Suppressor macrophage (primary cell): ENCODE measurements around the gene MDM1.
A peak's percentile ranks its signal among the peaks of the same experiment; 100 is the strongest.

Experiments
- DNase-seq, 4 experiments: peaks; one replicate each; pipeline ENCODE4 v3.0.0-alpha.2; 2020 to 2022

Gene MDM1

DNA sequence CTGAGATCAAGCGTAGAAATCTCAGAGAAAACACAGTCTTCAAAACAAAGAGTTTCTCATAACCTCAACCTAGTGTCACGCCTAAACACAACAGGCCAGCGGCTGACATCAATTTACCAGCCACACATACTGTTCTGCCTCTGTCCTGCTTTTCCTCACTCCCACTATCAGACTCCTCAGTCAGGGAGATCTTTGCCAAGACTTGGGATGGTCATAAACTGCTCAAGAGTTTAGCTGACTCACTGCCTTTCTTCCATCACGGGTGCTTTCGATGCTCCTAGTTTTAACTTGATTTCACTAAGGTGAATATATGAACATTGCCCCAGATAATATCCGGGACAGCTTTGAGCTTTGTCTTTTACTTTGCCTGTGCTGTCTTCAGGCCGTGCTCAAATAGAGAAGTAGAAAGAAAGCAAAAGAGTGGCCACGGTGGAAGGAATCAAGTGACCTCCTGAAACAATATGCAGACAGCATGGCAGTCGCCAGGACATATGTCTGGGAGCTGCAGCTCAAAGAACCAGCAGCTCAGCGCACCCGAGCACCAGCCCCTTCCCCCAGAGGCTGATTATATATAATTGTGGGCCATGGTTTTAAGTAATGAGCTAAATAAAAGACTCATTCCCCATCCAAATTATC is 12.1 kb downstream of the MDM1 start:
- DNase-seq = no peak

DNA sequence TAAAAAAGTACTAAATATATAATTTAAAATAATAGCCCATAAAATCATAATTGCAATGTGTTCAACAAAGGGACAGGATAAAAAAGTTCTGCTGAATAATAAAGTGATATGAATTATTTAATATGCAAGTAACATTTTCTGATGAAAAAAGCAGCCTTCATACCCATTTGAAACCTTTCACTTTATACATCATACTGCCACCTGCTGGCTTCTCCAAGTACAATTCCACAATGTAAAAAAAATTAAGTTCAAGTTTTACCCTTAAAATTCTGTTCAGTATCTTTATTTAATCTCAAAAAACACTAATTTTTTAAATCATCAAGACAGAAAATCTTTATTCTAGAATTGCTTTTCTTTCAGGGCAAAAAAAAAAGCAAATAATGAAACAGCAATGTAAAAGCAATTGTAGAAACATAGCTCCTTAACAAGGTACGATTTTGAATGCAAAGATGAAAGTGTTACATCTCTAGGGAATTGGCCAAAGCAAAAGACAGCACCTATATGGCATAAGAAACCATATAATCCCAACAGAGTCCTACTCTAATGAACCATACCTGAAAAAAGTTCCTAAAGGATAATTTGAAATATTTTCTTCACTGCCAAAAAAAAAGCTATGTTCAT is 15.0 kb downstream of the MDM1 start:
- DNase-seq = peak; percentile 15 to 82 (median 72)

DNA sequence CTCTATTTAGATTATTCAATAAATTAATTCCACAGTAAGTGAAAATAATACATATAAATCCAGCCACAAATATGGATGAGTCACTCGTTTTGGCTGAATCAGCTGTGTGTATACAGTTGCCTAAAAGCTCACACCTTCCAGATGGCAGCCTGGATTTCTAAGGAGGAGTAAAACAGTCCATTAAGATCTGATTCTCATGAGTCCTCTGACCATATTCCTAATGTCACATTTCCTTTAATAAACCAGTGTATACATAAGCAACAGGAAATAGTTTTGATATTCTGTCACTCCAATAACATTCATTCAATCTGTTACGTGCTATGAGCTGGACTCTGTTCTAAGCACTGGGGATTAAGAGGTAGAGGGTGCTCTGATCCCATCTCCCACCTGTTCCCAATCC is 21.8 kb downstream of the MDM1 start:
- DNase-seq = no peak

DNA sequence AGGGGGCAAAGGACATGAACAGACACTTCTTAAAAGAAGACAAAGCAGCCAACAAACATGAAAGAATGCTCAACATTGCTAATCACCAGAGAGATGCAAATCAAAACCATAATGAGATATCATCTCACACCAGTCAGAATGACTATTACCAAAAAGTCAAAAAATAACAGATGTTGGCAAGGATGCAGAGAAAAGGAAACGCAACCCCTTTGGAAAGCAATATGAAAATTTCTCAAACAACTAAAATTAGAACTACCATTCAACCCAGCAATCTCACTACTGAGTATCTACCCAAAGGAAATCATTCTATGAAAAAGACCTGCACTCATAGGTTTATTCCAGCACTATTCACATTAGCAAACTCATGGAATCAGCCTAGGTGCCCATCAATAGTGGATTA is 25.6 kb downstream of the MDM1 start:
- DNase-seq = no peak

DNA sequence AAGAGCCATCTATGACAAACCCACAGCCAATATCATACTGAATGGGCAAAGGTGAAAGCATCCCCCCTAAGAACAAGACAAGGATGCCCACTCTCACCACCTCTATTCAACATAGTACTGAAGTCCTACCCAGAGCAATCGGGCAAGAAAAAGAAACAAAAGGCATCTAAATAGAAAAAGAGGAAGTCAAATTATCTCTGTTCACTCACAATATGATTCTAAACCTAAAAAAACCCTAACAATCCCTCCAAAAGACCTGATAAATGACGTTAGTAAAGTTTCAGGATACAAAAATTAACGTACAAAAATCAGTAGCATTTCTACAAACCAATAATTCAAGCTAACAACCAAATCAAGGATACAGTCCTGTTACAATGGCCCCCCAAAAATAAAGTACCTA is 26.9 kb downstream of the MDM1 start:
- no peak for DNase-seq

DNA sequence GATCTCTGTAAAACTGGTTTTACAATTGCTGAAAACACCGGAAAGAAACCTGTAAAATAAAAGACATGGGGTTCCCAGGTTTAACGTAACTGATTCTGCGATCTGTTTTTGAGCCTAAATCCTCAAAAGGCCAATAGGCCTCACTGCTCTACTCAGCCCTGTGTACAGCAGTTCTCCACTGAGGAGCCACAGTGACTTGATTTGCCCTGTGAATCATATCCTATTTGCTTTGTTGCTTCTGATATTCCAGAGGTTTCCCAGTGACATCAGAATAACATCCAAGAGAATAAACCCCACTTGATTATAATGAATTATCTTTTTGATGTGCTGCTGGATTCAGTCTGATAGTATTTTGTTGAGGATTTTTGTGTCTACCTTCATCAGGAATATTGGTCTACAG is 27.5 kb downstream of the MDM1 start:
- no peak for DNase-seq

DNA sequence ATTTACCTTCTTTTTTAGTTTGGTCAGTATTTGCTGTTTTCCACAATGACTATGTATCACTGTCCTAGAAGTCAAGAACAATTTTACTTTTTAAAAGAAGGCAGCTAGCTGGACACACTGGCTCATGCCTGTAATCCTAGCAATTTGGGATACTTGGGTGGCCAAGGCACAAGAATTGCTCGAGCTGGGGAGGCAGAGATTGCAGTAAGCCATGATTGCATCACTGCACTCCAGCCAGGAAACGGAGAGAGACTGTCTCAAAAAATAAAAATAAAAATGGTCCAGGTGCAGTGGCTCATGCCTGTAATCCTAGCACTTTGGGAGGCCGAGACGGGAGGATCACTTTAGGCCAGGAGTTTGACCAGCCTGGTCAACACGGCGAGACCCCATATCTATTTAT is 28.3 kb downstream of the MDM1 start:
- DNase-seq = no peak

DNA sequence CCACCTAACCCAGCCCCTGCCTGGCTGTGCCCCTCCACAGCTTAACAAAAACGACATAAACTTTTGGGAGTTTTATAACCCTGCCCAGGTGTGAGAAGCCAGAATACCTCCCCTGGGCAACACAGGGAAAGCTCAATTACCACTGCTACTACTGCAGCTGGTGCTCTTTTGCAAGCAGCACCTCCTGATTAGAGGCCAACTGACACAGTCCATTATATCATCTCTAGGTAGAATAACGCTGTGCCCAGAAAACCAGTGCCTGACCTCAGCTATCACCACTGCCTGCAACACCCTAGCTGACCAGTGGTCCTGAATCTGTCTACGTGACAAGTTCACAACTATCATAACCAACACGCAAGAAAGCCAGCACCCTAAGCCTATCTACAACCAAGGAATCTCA is 34.2 kb downstream of the MDM1 start:
- DNase-seq = no peak

DNA sequence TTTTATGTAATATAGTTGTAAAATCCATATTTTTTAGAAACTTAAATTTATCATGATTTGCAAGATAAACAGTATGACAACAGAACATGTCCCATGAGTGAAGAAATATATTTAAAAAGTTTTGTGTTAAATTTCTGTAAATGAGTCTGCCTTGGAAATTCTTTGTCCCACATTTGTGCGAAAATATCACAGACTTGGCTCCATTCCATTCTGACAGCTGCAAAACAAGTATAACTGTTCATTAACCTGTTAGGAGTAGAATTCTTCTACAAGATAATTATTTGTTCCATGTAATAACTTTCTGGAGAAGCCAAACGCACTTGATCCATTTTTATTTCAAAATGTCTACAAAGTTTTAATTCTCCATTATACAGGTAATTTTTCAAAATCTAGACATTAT is 37.9 kb downstream of the MDM1 start:
- no peak for DNase-seq

DNA sequence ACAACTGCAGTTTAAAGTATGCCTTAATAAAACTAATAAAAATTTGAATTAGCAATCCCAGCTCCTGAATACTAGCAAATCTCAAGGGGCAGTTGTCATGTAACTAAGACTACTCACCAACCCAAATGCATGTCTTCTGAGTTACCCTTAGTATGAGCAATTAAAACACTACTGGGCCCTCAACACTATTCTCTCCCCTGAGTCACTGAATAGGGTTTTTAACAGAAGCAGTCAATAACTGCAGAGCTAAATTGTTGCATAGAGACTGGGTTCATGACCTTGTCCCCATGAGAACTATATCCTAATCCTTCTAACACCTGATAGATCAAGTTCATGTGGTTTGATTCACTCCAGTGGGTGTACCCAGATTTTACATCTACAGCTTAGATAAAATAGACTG is 38.8 kb downstream of the MDM1 start:
- no peak for DNase-seq

DNA sequence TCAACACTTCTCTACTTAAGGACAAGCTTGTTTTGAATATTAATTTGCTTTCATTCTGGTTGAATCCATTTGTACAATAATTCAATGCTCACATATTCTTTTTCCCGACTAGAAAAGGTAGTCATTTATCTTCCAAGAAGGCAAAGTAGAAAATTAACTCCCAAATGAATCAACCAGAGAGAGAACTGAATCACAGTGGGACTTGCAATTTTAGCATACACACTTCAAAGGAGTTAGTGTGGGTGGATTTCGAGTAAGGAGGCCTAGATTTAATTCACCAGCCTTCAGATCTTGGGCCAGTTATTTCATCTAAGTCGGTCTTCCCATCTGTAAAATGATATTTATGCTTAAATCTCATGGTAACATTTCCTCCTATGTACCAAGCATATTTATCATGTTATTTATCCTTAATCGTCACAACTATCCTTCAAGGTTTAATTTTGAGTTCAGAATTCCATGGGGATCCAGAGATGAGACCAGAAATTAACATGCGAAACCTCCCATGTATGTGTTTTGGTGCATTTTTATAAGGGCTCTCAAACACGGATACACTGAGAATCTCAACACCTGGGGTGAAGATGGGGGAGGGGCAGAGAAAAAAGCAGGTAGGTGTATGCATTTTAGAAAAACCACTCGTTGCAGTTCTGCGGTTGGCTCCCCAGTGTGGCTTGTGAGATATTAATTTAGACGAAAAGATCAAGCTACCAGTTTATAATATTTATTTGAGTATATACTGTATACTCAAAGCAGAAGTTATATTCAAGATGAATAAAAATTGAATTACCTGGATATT is 39.8 kb downstream of the MDM1 start:
- DNase-seq = no peak

DNA sequence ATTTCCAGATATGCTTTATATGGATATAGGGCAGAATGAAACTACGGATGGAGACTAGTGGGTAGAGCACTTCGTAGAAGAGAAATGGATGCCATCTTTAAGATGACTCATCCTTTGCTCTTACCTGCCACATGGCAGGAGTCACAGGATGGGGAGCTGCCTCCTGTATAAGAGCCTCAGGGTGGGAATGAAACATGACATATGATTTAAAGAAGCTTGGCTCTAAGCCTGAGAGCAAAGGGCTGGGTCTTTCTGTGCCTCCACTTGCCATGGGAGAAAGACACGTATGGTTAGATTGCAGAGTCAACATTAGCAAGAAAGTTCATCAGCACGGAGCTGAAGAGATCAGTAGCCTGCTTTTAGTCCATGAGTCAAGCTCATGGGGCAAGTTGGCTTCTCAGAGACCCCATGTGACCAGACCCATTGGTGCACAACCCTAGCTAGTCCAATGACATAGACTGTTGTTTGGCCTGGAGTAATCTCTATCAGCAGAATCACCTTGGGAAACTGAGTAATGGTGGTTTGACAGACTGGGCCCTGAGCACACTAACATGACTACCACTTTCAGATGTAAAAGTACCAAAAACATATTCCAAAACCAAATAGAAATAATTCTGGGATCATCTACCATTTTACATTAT is 40.6 kb downstream of the MDM1 start:
- DNase-seq = peak in 1 of 4 experiments; percentile 4

DNA sequence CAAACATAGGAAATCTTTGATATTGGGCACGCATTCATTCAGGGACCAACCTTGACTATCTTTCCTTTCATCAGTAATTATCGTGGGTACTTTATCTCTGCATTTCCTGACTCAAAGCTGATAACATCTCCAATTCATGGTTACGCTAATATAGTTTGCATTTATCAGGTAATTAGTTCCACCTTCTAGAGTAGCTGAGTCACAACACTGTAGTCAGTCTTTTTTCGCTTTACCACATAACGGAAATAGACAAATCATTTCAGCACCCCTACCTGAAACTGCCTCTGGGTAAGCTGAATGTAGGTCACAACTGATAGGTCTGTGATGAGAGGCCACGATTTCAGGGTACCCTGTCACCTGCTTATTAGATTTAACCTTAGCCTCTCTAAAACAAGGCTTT is 42.0 kb downstream of the MDM1 start:
- no peak for DNase-seq

DNA sequence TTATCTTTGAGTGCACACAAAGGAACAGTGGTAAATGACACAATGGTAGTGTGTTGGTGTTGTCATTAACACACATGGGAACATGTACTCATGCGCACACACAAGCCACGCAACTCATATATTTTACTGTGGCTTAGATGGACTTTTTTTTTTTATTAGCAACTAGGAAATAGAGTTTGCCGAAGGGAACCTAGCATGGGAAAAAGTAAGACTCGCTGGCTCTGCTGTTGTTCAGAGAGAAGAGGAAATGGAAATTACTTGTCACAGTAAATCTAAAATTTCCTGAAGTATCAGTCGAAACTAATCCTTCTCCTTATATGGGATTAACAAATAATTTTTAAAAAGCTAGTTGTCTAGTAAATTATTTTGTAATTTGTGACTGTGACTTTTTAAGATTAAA is 45.1 kb downstream of the MDM1 start:
- DNase-seq = peak in 3 of 4 experiments; percentile 11 to 31 (median 22)

DNA sequence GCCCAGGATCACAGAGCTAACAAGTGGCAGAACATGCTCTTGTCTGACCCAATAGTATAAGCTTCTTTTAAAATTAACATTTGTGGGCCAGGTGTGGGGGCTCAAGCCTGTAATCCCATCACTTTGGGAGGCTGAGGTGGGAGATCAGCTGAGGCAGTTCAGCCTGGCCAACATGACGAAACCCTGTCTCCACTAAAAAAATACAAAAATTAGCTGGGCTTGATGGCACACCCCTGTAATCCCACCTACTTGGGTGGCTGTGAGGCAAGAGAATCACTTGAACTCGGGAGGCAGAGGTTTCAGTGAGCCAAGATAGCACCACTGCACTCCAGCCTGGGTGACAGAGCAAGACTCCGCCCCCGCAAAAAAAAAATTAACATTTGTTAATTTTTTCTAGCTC is 45.8 kb downstream of the MDM1 start:
- no peak for DNase-seq

DNA sequence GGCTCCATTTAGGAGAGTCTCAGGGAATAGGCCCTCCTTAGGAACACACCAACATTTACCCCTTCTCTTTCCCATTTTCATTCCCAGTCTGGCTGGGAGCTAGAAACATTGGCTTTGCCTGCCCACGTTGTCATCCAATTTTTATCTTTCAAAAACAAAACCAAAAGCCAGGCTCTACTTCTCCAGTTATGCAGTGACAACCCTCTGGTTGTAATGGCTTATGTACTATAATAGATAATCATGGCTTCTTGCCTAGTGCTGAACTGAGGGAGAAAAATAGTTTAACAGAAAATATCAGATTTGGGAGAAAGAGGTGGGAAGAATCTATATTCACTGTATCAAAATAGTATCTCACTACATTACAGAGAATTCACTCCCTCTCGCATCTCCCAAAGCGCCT is 46.6 kb downstream of the MDM1 start:
- no peak for DNase-seq

DNA sequence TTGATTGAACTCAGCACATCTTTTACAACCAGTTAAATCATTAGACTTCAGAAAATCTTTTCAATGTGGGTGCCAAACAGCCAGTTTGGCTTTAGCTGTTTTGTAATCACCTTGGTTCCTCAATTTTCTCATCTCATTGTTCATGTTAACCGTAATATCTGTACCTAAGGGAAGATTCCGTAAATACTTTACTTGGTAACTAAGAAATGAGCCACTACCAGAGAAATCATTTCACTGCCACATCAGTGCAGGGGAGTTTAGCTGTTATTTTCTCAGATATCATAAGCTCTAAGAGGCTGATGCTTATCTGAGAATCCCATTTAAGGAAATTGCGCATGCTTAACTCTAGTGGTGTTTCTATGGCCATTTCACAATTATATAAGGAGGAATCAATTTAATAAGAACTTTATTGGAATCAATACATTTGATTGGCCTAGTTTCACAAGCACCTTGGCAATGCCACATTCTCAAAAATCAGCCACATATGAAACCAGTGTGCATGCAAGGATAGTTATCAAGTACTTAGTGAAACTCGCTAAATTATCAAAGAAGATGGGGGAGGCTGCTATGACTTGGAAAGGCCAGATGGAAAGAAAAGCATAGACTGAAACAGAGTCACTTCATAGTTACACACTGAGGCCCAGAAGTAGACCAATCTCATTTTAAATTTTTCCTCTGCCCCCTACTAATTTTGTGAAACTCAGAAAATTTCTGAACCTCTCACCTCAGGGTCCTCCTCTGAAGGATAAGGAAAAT is 50.7 kb downstream of the MDM1 start:
- DNase-seq = peak in 2 of 4 experiments; percentile 7 to 10

DNA sequence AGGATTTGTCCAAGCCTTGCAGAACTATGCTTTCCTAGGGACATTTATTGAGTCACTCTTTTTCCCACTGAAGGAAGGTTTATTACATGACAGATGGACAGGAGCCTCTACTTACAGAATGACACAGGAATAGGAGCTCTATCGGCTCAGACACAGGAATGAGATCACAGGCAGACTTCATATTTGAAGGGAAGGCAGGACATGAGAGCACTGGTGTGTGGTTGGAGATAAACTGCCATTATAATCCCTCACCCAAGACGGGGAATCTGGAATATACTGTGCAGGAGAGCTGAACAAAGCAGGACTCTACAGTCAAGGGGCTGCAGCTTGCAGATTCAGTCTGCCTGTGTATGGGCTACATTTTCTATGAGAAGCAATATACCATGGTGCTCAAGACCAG is 51.9 kb downstream of the MDM1 start:
- no peak for DNase-seq

DNA sequence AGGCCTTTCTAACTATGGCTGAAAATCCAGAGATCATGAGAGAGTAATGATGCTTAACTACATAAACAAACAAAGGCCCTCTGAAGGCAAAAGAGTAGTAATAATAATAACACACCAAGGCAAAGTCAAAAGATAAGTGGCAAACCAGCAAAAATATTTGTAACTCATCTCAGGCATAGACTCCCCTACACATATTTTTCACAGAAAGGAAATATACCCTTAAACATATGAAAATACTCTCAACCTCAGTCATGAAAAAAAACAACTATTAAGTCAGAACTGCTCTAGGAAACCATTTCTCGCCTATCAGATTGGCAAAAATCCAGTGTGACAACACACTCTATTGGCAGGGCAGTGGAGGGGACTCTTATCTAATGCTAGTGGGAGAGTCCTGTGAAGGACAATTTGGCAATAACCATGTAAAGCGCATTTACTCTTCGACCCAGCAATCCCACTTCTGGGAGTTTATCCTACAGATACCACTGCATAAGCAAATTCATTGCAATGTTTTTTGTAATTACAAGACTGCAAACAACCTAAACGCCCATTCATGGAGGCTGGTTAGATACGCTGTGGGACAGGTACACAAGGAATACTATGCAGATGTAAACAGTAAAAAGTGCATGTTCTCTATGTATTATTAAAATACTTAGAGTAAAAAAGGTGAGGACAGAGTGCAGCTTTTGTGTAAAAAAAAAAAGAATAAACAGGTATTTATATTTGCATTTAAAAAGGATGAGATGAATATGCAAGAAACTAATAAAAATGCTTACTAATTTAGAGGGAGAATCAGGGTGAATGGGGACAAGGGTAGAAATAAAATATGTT is 52.7 kb downstream of the MDM1 start:
- no peak for DNase-seq

DNA sequence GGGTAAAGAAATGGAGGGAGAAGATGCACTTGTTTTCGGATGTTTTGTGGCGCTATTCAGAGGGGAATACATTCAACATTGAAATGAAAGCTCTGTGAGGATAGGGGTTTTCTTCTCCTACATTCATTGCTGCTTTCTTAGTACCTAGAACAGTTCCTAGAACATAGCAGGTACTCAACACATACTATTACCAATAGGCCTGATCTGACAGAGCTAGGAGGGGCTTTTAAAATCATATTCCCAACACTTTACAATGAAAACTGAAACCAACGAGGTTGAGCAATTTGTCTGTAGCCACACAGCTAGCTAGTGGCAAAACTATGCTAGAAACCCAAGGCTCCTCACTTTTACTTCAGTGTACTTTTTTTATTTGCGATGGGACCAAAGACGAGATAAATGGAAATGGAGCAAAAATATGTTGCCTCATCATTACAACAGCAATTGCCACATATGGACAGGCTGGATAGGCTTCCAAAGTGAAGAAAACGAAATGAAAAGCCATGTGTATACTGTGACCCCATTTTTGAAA is 55.7 kb downstream of the MDM1 start:
- no peak for DNase-seq

DNA sequence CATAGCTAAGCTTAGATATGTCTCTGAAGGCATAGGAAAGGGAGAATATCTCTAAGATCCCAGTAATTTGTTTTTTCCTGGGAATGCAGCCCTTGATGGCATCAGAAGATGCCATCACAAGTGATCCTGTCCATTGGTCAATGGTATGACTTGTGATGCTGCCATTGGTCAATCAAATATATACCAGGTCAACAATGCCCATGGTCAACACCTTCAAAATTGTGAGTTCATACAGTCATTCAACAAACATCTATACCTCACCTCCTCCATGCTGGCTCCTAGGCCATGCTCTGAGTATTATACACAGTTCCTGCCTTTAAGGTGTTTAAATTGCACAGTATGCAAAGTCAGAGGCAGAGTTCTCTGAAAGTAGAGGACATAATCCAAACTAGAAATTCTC is 59.4 kb downstream of the MDM1 start:
- no peak for DNase-seq

DNA sequence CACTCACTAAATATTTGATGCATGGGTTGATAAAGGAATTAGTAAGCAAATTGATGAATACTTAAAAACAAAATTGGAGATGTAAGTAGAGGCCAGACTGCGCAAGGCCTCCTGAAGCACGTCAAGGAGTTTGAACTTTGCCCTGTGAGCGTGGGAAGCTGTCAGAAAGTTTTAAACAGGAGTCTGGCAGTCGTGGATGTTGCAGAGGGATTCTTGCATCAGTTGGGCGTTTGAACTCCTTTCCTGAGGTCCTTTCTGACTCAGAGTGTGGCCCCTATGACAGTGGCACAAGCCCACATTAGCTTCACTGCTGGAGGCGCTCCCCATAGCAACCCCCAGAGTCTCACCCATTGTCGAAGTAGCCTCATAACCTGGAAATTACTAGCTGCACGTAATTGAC is 60.8 kb downstream of the MDM1 start:
- no peak for DNase-seq
